ENCODE data around the gene IFT172.
A peak's percentile ranks its signal among the peaks of the same experiment; 100 is the strongest.
"Not testable (repeated sequence)": the region's sequence is repeated elsewhere in the genome, so short reads cannot be mapped to it uniquely, and the experiment has no call there.

The IFT172 gene

GRCh38 chr2:27489498-27490397, at the start of gene IFT172:
Gene IFT172 (minus strand): TSS chr2:27489743. CDS start chr2:27489653, 90 bp downstream.
- DNase-seq: peak; percentile 100

- not testable (repeated sequence) for DNase-seq
Observed at GRCh38 chr2:27538839-27539450, 49.4 kb upstream of the IFT172 start.

GRCh38 chr2:27537287-27537686, 47.7 kb upstream of the IFT172 start:
- no peak for DNase-seq

- DNase-seq: no peak
Observed at GRCh38 chr2:27531983-27532382, 42.4 kb upstream of the IFT172 start.

GRCh38 chr2:27527182-27527581, 37.6 kb upstream of the IFT172 start:
- DNase-seq: no peak

- no peak for DNase-seq
Observed at GRCh38 chr2:27522400-27522945, 32.9 kb upstream of the IFT172 start.

GRCh38 chr2:27520316-27520715, 30.8 kb upstream of the IFT172 start:
- no peak for DNase-seq

GRCh38 chr2:27518782-27519113, 29.2 kb upstream of the IFT172 start:
- no peak for DNase-seq

- DNase-seq: no peak
Observed at GRCh38 chr2:27518113-27518781, 28.7 kb upstream of the IFT172 start.

- DNase-seq: peak in 2 of 3 experiments; percentile 37 to 86
Observed at GRCh38 chr2:27509326-27509725, 19.8 kb upstream of the IFT172 start.

- no peak for DNase-seq
Observed at GRCh38 chr2:27507293-27507692, 17.8 kb upstream of the IFT172 start.

- no peak for DNase-seq
Observed at GRCh38 chr2:27506587-27506986, 17.0 kb upstream of the IFT172 start.

- no peak for DNase-seq
Observed at GRCh38 chr2:27502142-27502541, 12.6 kb upstream of the IFT172 start.

GRCh38 chr2:27501042-27501441, 11.5 kb upstream of the IFT172 start:
- peak in 1 of 3 experiments; percentile 18 for DNase-seq

- DNase-seq: no peak
Observed at GRCh38 chr2:27498975-27499374, 9.4 kb upstream of the IFT172 start.

- no peak for DNase-seq
Observed at GRCh38 chr2:27497288-27497627, 7.7 kb upstream of the IFT172 start.

GRCh38 chr2:27496357-27497287, 7.1 kb upstream of the IFT172 start, which contains the start of gene GCKR:
Gene GCKR (plus strand): TSS chr2:27496839. CDS start chr2:27496905, 66 bp downstream.
- DNase-seq: no peak

GRCh38 chr2:27495840-27496356, 6.4 kb upstream of the IFT172 start:
- DNase-seq: no peak

- DNase-seq: peak in 2 of 3 experiments; percentile 48 to 53
Observed at GRCh38 chr2:27494944-27495554, 5.5 kb upstream of the IFT172 start, which contains the start of gene FNDC4. Gene FNDC4 (minus strand): TSS chr2:27495200. CDS start chr2:27494679, 521 bp downstream.

- DNase-seq: no peak
Observed at GRCh38 chr2:27494284-27494943, 4.9 kb upstream of the IFT172 start.

GRCh38 chr2:27493948-27494283, 4.4 kb upstream of the IFT172 start:
- no peak for DNase-seq
